Nephron (organoid): ENCODE measurements around the gene CFAP70.

Experiments used
- H3K27ac Mint-ChIP-seq, 3 experiments: 2 replicates each; pipeline ENCODE4 v1.8.0; 2020; ENCODE audit warnings: mixed read lengths in 3 of 3, mild to moderate bottlenecking in 2 of 3, moderate library complexity in 1 of 3
- H3K27me3 Mint-ChIP-seq: 2 replicates; pipeline ENCODE4 v1.8.0; 2021; ENCODE audit warnings: low read depth, mild to moderate bottlenecking, moderate library complexity, mixed read lengths
- H3K36me3 Mint-ChIP-seq: 2 replicates; pipeline ENCODE4 v1.8.0; 2020; ENCODE audit warnings: low read depth, mixed read lengths
- H3K4me1 Mint-ChIP-seq: 2 replicates; pipeline ENCODE4 v1.8.0; 2020; ENCODE audit warnings: mixed read lengths
- H3K4me3 Mint-ChIP-seq, 3 experiments: 2 replicates each; pipeline ENCODE4 v1.8.0; 2020; ENCODE audit warnings: mild to moderate bottlenecking in 3 of 3, mixed read lengths in 3 of 3, moderate library complexity in 2 of 3
- H3K9me3 Mint-ChIP-seq: 2 replicates; pipeline ENCODE4 v1.8.0; 2020; ENCODE audit warnings: mixed read lengths
- TF ChIP-seq, protein P1 (sequence below), 3 experiments: fragments of 200-600 bp; sonication (generic); IDR thresholded peaks; one replicate each; pipeline ENCODE4 v1.5.0; 2021; ENCODE audit warnings: antibody characterized with exemption in 3 of 3; ENCODE audit not compliant: unreplicated experiment in 3 of 3

Gene CFAP70

DNA sequence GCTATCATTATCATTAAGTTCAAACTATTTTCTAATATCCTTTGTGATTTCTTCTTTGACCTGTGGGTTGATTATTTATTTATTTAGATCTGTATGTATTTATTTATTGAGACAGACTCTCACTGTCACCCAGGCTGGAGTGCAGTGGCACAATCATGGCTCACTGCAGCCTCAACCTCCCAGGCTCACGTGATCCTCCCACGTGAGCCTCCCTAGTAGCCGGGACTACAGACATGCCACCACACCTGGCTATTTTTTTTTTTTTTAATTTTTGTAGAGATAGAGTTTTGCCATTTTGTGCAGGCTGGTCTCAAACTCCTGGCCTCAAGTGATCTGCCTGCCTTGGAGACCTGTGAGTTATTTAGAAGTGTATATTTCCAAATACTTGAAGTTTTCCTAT lies 77.6 kb downstream of the CFAP70 start:
- Mint-ChIP-seq H3K4me3 (no peak overlapping the region), H3K27me3 (no peaks in the 10 kb centered on the region), H3K27ac (no peak overlapping the region), H3K36me3 (peaks cover 3% of the 10 kb centered on the region), H3K9me3 (peaks cover 3% of the 10 kb centered on the region), H3K4me1 (no peaks in the 10 kb centered on the region)
- TF ChIP-seq, protein P1, sequence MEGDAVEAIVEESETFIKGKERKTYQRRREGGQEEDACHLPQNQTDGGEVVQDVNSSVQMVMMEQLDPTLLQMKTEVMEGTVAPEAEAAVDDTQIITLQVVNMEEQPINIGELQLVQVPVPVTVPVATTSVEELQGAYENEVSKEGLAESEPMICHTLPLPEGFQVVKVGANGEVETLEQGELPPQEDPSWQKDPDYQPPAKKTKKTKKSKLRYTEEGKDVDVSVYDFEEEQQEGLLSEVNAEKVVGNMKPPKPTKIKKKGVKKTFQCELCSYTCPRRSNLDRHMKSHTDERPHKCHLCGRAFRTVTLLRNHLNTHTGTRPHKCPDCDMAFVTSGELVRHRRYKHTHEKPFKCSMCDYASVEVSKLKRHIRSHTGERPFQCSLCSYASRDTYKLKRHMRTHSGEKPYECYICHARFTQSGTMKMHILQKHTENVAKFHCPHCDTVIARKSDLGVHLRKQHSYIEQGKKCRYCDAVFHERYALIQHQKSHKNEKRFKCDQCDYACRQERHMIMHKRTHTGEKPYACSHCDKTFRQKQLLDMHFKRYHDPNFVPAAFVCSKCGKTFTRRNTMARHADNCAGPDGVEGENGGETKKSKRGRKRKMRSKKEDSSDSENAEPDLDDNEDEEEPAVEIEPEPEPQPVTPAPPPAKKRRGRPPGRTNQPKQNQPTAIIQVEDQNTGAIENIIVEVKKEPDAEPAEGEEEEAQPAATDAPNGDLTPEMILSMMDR (IDR thresholded peaks at IDR 0.05; ENCODE audit: unreplicated experiment in 3 of 3): no peak

DNA sequence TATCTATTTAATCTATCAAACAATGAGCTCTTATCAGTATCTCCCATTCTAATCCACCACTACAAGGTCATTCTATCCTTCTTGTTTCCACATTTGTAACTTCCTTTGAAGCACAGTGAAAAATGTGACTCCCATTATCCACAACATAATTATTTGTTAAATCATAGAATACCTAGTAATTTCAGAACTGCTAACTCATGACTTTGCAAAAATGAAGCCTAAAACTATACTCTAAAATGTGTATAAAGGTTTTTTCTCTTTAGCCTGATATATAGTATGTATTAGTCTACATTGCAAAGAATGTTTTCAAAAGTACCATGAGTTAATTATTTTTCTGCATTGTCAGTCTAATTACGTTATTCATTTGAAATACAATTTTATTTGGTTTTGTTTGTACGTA lies 94.2 kb downstream of the CFAP70 start:
- no peaks in the 10 kb centered on the region for H3K36me3 Mint-ChIP-seq
- TF ChIP-seq, protein P1 (IDR thresholded peaks at IDR 0.05; ENCODE audit: unreplicated experiment in 3 of 3): no peak
- no peak overlapping the region for H3K27ac Mint-ChIP-seq
- peaks cover 2% of the 10 kb centered on the region for H3K9me3 Mint-ChIP-seq
- H3K4me1 Mint-ChIP-seq: no peaks in the 10 kb centered on the region
- no peak overlapping the region for H3K4me3 Mint-ChIP-seq
- H3K27me3 Mint-ChIP-seq: peaks cover 12% of the 10 kb centered on the region

DNA sequence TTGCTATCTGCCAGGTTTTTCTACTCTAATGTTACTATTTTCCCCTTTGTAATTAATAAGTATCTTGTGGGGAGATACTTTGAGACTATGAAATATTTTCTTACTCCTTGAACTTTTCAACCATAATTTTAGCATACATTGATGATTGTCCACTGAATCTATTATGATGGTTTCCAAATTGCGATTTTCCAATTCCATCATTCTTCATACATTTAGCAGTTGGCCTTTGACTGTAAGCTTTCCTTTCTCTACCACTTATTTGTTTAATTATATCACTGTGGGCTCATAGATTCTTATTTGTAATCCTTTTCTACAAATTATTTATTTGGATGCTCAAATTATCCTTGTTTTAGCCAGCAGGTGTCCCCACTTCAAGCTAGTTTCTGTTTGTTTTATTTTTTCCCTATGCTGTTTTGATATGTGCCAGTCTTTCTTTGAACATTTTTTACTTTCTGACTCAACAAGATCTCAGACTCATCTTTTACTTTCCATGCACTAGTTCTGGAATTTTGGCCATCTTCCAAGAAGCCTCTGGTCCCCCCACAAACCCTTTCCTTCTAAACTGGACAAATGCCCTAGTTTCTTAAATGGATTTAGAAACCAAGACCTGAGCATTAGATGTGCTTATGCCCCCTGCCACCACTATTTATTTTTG lies 94.8 kb downstream of the CFAP70 start:
- Mint-ChIP-seq H3K4me3 (no peak overlapping the region), H3K27me3 (peaks cover 8% of the 10 kb centered on the region), H3K36me3 (peaks cover 4% of the 10 kb centered on the region), H3K4me1 (no peaks in the 10 kb centered on the region), H3K27ac (no peak overlapping the region), H3K9me3 (peaks cover 8% of the 10 kb centered on the region)
- TF ChIP-seq, protein P1 (IDR thresholded peaks at IDR 0.05; ENCODE audit: unreplicated experiment in 3 of 3): peak; percentile 38 to 57 (median 48)

DNA sequence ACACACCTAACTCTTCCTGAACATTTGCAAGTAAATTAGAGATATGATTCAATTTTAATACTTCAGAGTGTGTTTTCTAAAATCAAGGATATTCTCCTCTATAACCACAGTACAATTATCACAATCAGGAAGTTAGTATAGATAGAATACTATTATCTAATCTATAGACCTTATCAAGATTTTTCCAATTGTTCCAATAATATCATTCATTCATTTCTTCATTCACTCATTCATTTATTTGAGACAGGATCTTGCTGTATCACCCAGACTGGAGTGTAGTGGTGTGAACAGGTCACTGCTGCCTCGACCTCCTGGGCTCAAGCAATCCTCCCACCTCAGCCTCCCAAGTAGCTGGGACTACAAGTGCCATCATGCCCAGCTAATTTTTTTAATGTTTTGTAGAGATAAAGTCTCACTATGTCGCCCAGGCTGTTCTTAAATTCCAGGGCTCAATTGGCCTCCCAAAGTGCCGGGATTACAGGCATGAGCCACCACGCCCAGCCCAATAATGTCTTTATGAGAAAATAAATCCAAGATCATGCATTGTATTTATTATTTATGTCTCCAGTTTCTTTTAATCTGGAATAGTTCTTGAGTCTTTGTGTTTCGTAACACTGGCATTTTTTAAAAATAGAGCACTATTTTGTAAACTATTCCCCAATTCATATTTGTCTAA lies 95.6 kb downstream of the CFAP70 start:
- peaks cover 4% of the 10 kb centered on the region for H3K36me3 Mint-ChIP-seq
- peaks cover 8% of the 10 kb centered on the region for H3K27me3 Mint-ChIP-seq
- TF ChIP-seq, protein P1 (IDR thresholded peaks at IDR 0.05; ENCODE audit: unreplicated experiment in 3 of 3): no peak
- H3K4me3 Mint-ChIP-seq: no peak overlapping the region
- no peak overlapping the region for H3K27ac Mint-ChIP-seq
- peaks cover 10% of the 10 kb centered on the region for H3K9me3 Mint-ChIP-seq
- no peaks in the 10 kb centered on the region for H3K4me1 Mint-ChIP-seq

DNA sequence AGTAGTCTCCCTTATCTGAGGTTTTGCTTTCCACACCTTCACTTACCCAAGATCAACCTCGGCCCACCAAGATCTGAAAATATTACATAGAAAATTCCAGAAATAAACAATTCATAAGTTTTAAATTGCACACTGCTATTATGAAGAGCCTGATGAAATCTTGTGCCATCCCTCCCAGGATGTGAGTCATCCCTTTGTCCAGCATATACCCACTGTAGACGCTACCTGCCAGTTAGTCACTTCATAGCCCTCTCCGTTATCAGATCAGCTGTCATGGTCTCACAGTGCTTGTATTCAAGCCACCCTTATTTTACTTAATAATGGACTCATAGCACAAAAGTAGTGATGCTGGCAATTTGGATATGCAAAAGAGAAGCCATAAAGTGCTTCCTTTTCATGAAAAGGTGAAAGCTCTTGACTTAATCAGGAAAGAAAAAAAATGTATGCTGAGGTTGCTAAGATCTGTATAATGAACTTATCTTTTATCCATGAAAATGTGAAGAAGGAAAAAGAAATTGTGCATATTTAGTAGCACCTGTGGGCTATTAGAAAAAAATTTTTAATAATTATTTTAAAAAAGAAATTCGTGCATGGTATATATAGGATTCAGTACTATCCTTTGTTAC lies 96.4 kb downstream of the CFAP70 start:
- H3K27ac Mint-ChIP-seq: no peak overlapping the region
- peaks cover 4% of the 10 kb centered on the region for H3K36me3 Mint-ChIP-seq
- peaks cover 10% of the 10 kb centered on the region for H3K9me3 Mint-ChIP-seq
- no peak overlapping the region for H3K4me3 Mint-ChIP-seq
- TF ChIP-seq, protein P1 (IDR thresholded peaks at IDR 0.05; ENCODE audit: unreplicated experiment in 3 of 3): no peak
- no peaks in the 10 kb centered on the region for H3K4me1 Mint-ChIP-seq
- peaks cover 8% of the 10 kb centered on the region for H3K27me3 Mint-ChIP-seq
